A549 (cell line): ENCODE data around the gene PKP4.

Source experiments
- EHMT2 ChIP-seq: fragments of 200-600 bp; sonication (generic); IDR thresholded peaks from 2 replicates; pipeline ENCODE4 v1.6.1; 2016; ENCODE audit warnings: antibody characterized with exemption, low read depth, mild to moderate bottlenecking, moderate library complexity
- RAD21 ChIP-seq, 2 experiments: fragments of >200 bp in 1 of 2; sonication (Bioruptor Twin) in 1 of 2; formaldehyde crosslinking in 1 of 2; IDR thresholded peaks in 1 of 2; conservative IDR thresholded peaks in 1 of 2; 2 replicates in 1 of 2; 3 replicates in 1 of 2; pipeline ENCODE4 v1.6.1; 2012 to 2018; ENCODE audit warnings: inconsistent platforms in 1 of 2
- TFCP2L1 ChIP-seq: fragments of 250-450 bp; sonication (Bioruptor Pico); IDR thresholded peaks from 2 replicates; pipeline ENCODE4 v1.5.0; 2021; ENCODE audit warnings: mild to moderate bottlenecking
- TF ChIP-seq, protein P1 (sequence below): fragments of 250-450 bp; sonication (Bioruptor Pico); IDR thresholded peaks from 2 replicates; pipeline ENCODE4 v1.5.0; 2021; ENCODE audit warnings: mild to moderate bottlenecking, moderate library complexity, borderline replicate concordance
- TF ChIP-seq, protein P2 (sequence below): fragments of >200 bp; sonication (Bioruptor Twin); formaldehyde crosslinking; IDR thresholded peaks from 3 replicates; pipeline ENCODE4 v1.5.1; 2016
- TF ChIP-seq, protein P3 (sequence below): IDR thresholded peaks from 2 replicates; pipeline ENCODE4 v1.6.1; 2012

DNA sequence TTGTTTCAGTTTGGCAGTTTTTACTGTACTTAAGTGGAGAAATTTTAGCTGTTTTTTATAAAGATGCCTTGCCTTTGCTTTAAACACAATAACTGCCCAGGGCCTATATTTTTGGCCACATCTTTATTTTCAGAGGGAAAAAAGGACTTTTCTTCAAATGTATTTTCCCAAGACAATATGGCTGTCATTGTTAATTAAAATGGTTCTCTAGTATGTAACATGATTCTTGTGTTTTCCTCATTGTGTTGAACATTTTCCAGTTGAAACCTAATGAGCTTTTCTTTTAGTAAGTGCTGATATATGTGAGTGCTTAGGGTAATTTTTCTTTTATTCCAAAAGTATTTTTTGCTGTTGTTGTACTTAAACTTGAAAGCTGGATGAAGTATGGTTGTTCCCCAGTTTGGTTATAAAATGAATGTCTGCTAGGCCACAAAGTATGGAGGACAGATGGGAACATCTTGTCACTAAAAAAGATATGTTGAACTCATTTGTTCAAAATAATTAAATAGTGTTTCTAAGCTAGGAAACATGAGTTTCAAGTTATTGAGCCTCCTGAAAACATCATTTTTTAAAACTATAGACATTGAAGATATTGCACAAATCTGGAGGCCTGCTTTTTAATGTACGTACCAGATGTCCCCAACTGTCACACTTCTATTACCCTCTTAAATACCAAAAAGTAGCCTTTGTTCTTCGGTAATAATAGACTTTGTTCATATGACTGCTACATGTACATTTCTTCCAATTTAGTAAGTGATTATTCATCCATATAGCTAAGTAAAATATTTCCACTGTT, 190.9 kb downstream of the PKP4 start:
- no peak for TF ChIP-seq EHMT2
- TF ChIP-seq, protein P1, sequence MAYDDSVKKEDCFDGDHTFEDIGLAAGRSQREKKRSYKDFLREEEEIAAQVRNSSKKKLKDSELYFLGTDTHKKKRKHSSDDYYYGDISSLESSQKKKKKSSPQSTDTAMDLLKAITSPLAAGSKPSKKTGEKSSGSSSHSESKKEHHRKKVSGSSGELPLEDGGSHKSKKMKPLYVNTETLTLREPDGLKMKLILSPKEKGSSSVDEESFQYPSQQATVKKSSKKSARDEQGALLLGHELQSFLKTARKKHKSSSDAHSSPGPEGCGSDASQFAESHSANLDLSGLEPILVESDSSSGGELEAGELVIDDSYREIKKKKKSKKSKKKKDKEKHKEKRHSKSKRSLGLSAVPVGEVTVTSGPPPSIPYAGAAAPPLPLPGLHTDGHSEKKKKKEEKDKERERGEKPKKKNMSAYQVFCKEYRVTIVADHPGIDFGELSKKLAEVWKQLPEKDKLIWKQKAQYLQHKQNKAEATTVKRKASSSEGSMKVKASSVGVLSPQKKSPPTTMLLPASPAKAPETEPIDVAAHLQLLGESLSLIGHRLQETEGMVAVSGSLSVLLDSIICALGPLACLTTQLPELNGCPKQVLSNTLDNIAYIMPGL (CRISPR knock-in tag), result no peak
- TF ChIP-seq, protein P2, sequence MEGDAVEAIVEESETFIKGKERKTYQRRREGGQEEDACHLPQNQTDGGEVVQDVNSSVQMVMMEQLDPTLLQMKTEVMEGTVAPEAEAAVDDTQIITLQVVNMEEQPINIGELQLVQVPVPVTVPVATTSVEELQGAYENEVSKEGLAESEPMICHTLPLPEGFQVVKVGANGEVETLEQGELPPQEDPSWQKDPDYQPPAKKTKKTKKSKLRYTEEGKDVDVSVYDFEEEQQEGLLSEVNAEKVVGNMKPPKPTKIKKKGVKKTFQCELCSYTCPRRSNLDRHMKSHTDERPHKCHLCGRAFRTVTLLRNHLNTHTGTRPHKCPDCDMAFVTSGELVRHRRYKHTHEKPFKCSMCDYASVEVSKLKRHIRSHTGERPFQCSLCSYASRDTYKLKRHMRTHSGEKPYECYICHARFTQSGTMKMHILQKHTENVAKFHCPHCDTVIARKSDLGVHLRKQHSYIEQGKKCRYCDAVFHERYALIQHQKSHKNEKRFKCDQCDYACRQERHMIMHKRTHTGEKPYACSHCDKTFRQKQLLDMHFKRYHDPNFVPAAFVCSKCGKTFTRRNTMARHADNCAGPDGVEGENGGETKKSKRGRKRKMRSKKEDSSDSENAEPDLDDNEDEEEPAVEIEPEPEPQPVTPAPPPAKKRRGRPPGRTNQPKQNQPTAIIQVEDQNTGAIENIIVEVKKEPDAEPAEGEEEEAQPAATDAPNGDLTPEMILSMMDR, result no peak
- TF ChIP-seq TFCP2L1, result no peak
- TF ChIP-seq RAD21 (conservative IDR thresholded peaks at IDR 0.05 in 1 of 2, IDR thresholded peaks at IDR 0.05 in 1 of 2), result no peak
- TF ChIP-seq, protein P3, sequence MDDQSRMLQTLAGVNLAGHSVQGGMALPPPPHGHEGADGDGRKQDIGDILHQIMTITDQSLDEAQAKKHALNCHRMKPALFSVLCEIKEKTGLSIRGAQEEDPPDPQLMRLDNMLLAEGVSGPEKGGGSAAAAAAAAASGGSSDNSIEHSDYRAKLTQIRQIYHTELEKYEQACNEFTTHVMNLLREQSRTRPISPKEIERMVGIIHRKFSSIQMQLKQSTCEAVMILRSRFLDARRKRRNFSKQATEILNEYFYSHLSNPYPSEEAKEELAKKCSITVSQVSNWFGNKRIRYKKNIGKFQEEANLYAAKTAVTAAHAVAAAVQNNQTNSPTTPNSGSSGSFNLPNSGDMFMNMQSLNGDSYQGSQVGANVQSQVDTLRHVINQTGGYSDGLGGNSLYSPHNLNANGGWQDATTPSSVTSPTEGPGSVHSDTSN, result no peak
